GM10266 (cell line): ENCODE results near the gene ALKBH2.

Experiments used
- DNase-seq: peaks from one replicate; pipeline ENCODE4 v3.0.0; 2012; ENCODE audit errors: extremely low spot score
- CTCF ChIP-seq: IDR thresholded peaks from 2 replicates; pipeline ENCODE4 v1.5.1; 2012; ENCODE audit warnings: mild to moderate bottlenecking, low read depth; ENCODE audit not compliant: control insufficient read depth, insufficient read depth; ENCODE audit errors: missing control alignments

ALKBH2 gene

GRCh38 chr12:109044241-109044640 is 49.0 kb downstream of the ALKBH2 start:
- DNase-seq: no peak

More at GRCh38 chr12:109044241-109044640, 49.0 kb downstream of the ALKBH2 start:
- no peak for TF ChIP-seq CTCF
